Lower leg skin (tissue), 3 donors: ENCODE results near the gene TRAPPC3L.

Experiments
- CTCF ChIP-seq, 3 donors: fragments of 450-650 bp; IDR thresholded peaks; one replicate each; pipeline ENCODE4 v1.5.1; 2016; ENCODE audit warnings: antibody characterized with exemption in 3 of 3, mild to moderate bottlenecking in 3 of 3, moderate library complexity in 2 of 3
- POLR2A ChIP-seq, 2 donors: fragments of 450-650 bp; IDR thresholded peaks; one replicate each; pipeline ENCODE4 v1.6.1; 2016 to 2017; ENCODE audit warnings: antibody characterized with exemption in 2 of 2, mild to moderate bottlenecking in 1 of 2, moderate library complexity in 1 of 2

GRCh38 chr6:116564311-116564710 is 18.8 kb upstream of the TRAPPC3L start:
- TF ChIP-seq CTCF (IDR thresholded peaks at IDR 0.05), result no peak
- no peak for TF ChIP-seq POLR2A (IDR thresholded peaks at IDR 0.05)
